ENCODE measurements around the gene GPR171.
A peak's percentile ranks its signal among the peaks of the same experiment; 100 is the strongest.
"Not testable (repeated sequence)": the region's sequence is repeated elsewhere in the genome, so short reads cannot be mapped to it uniquely, and the experiment has no call there.

Gene GPR171

GRCh38 chr3:151175952-151176351 is 27.1 kb downstream of the GPR171 start:
- Histone ChIP-seq H3K4me3 (ENCODE audit: insufficient read depth in 1 of 2, low read depth in 1 of 2, low read length in 2 of 2) (no peak overlapping the region), H3K27me3 (ENCODE audit: control insufficient read depth in 1 of 2, insufficient read depth in 1 of 2, low read length in 2 of 2) (no peaks in the 10 kb centered on the region), H2AK5ac (ENCODE audit: low read length, severe bottlenecking) (no peak overlapping the region), H3K4me1 (ENCODE audit: control insufficient read depth, insufficient read depth, low read depth, low read length) (no peaks in the 10 kb centered on the region), H3K18ac (ENCODE audit: low read depth in 1 of 2, low read length in 2 of 2) (no peak overlapping the region), H3K79me1 (replicated peaks; ENCODE audit: low read length, poor library complexity, severe bottlenecking) (no peaks in the 10 kb centered on the region), H3K4ac (ENCODE audit: low read depth in 1 of 2, low read length in 2 of 2) (no peak overlapping the region), H3K9ac (ENCODE audit: low read length) (no peak overlapping the region), H3K9me3 (ENCODE audit: control insufficient read depth, low read length) (no peaks in the 10 kb centered on the region), H3K36me3 (ENCODE audit: control insufficient read depth in 1 of 2, insufficient read depth in 2 of 2, low read depth in 1 of 2, low read length in 2 of 2) (no peaks in the 10 kb centered on the region), H3K14ac (ENCODE audit: low read length in 2 of 2) (no peak overlapping the region), H2BK15ac (ENCODE audit: low read depth, poor library complexity, severe bottlenecking) (no peak overlapping the region), H3K4me2 (ENCODE audit: low read length, poor library complexity, severe bottlenecking) (no peak overlapping the region), H2BK5ac (ENCODE audit: low read depth, low read length, poor library complexity, severe bottlenecking) (no peak overlapping the region), H3K23ac (ENCODE audit: low read length in 2 of 2) (no peak overlapping the region), H3K27ac (ENCODE audit: low read length, poor library complexity, severe bottlenecking) (no peak overlapping the region), H4K8ac (ENCODE audit: low read length) (no peak overlapping the region), H2AFZ (ENCODE audit: low read depth, low read length) (no peak overlapping the region), H4K91ac (ENCODE audit: low read length) (no peak overlapping the region), H2BK120ac (ENCODE audit: low read depth, low read length) (no peak overlapping the region), H2BK12ac (ENCODE audit: low read length in 2 of 2) (no peak overlapping the region)
- DNase-seq: no peak
- WGBS: no CpG with 5 or more reads among the region's 2 CpGs

GRCh38 chr3:151174351-151174750 is 28.7 kb downstream of the GPR171 start:
- Histone ChIP-seq H3K27me3 (ENCODE audit: control insufficient read depth in 1 of 2, insufficient read depth in 1 of 2, low read length in 2 of 2) (no peaks in the 10 kb centered on the region), H3K23ac (ENCODE audit: low read length in 2 of 2) (no peak overlapping the region), H3K18ac (ENCODE audit: low read depth in 1 of 2, low read length in 2 of 2) (no peak overlapping the region), H3K27ac (ENCODE audit: low read length, poor library complexity, severe bottlenecking) (no peak overlapping the region), H2AK5ac (ENCODE audit: low read length, severe bottlenecking) (no peak overlapping the region), H2BK5ac (ENCODE audit: low read depth, low read length, poor library complexity, severe bottlenecking) (no peak overlapping the region), H3K4me3 (ENCODE audit: insufficient read depth in 1 of 2, low read depth in 1 of 2, low read length in 2 of 2) (no peak overlapping the region), H3K14ac (ENCODE audit: low read length in 2 of 2) (no peak overlapping the region), H3K9ac (ENCODE audit: low read length) (no peak overlapping the region), H3K79me1 (replicated peaks; ENCODE audit: low read length, poor library complexity, severe bottlenecking) (no peaks in the 10 kb centered on the region), H2BK15ac (ENCODE audit: low read depth, poor library complexity, severe bottlenecking) (no peak overlapping the region), H2BK12ac (ENCODE audit: low read length in 2 of 2) (no peak overlapping the region), H3K4me1 (ENCODE audit: control insufficient read depth, insufficient read depth, low read depth, low read length) (no peaks in the 10 kb centered on the region), H3K4me2 (ENCODE audit: low read length, poor library complexity, severe bottlenecking) (no peak overlapping the region), H4K91ac (ENCODE audit: low read length) (no peak overlapping the region), H4K8ac (ENCODE audit: low read length) (no peak overlapping the region), H2AFZ (ENCODE audit: low read depth, low read length) (no peak overlapping the region), H3K36me3 (ENCODE audit: control insufficient read depth in 1 of 2, insufficient read depth in 2 of 2, low read depth in 1 of 2, low read length in 2 of 2) (no peaks in the 10 kb centered on the region), H3K4ac (ENCODE audit: low read depth in 1 of 2, low read length in 2 of 2) (no peak overlapping the region), H2BK120ac (ENCODE audit: low read depth, low read length) (no peak overlapping the region), H3K9me3 (ENCODE audit: control insufficient read depth, low read length) (no peaks in the 10 kb centered on the region)
- DNase-seq: no peak
- no CpG with 5 or more reads among the region's 2 CpGs for WGBS

- WGBS: 36% methylated on average over 3 of the region's 5 CpGs
Measured at GRCh38 chr3:151171145-151171757, 31.8 kb downstream of the GPR171 start.

GRCh38 chr3:151169948-151170679 is 32.9 kb downstream of the GPR171 start:
- H3K4me1 ChIP-seq (ENCODE audit: control insufficient read depth, insufficient read depth, low read depth, low read length); H3K9ac ChIP-seq (ENCODE audit: low read length); DNase-seq; H2BK5ac ChIP-seq (ENCODE audit: low read depth, low read length, poor library complexity, severe bottlenecking); H3K79me1 ChIP-seq (replicated peaks; ENCODE audit: low read length, poor library complexity, severe bottlenecking); H3K23ac ChIP-seq (ENCODE audit: low read length in 2 of 2); H2AFZ ChIP-seq (ENCODE audit: low read depth, low read length); H3K4me3 ChIP-seq (ENCODE audit: insufficient read depth in 1 of 2, low read depth in 1 of 2, low read length in 2 of 2); H2AK5ac ChIP-seq (ENCODE audit: low read length, severe bottlenecking); H3K14ac ChIP-seq (ENCODE audit: low read length in 2 of 2); H3K9me3 ChIP-seq (ENCODE audit: control insufficient read depth, low read length); H3K4ac ChIP-seq (ENCODE audit: low read depth in 1 of 2, low read length in 2 of 2); H3K27me3 ChIP-seq (ENCODE audit: control insufficient read depth in 1 of 2, insufficient read depth in 1 of 2, low read length in 2 of 2); H3K27ac ChIP-seq (ENCODE audit: low read length, poor library complexity, severe bottlenecking); H3K4me2 ChIP-seq (ENCODE audit: low read length, poor library complexity, severe bottlenecking); H2BK120ac ChIP-seq (ENCODE audit: low read depth, low read length); H3K36me3 ChIP-seq (ENCODE audit: control insufficient read depth in 1 of 2, insufficient read depth in 2 of 2, low read depth in 1 of 2, low read length in 2 of 2); H3K18ac ChIP-seq (ENCODE audit: low read depth in 1 of 2, low read length in 2 of 2); H4K91ac ChIP-seq (ENCODE audit: low read length): not testable (repeated sequence)
- Histone ChIP-seq H4K8ac (ENCODE audit: low read length) (peak overlapping the region; percentile 72), H2BK12ac (ENCODE audit: low read length in 2 of 2) (peak overlapping the region in 1 of 2 experiments; percentile 72), H2BK15ac (ENCODE audit: low read depth, poor library complexity, severe bottlenecking) (peak overlapping the region; percentile 16)
- 95% methylated on average over 7 of the region's 9 CpGs for WGBS

More at GRCh38 chr3:151171145-151171757, 31.8 kb downstream of the GPR171 start:
- Histone ChIP-seq H3K4ac (ENCODE audit: low read depth in 1 of 2, low read length in 2 of 2) (no peak overlapping the region), H3K36me3 (ENCODE audit: control insufficient read depth in 1 of 2, insufficient read depth in 2 of 2, low read depth in 1 of 2, low read length in 2 of 2) (no peaks in the 10 kb centered on the region), H3K4me1 (ENCODE audit: control insufficient read depth, insufficient read depth, low read depth, low read length) (no peaks in the 10 kb centered on the region), H3K18ac (ENCODE audit: low read depth in 1 of 2, low read length in 2 of 2) (no peak overlapping the region), H2AFZ (ENCODE audit: low read depth, low read length) (no peak overlapping the region), H3K27me3 (ENCODE audit: control insufficient read depth in 1 of 2, insufficient read depth in 1 of 2, low read length in 2 of 2) (no peaks in the 10 kb centered on the region), H2BK120ac (ENCODE audit: low read depth, low read length) (no peak overlapping the region), H2BK15ac (ENCODE audit: low read depth, poor library complexity, severe bottlenecking) (no peak overlapping the region), H3K14ac (ENCODE audit: low read length in 2 of 2) (no peak overlapping the region), H3K23ac (ENCODE audit: low read length in 2 of 2) (no peak overlapping the region), H3K27ac (ENCODE audit: low read length, poor library complexity, severe bottlenecking) (no peak overlapping the region), H4K91ac (ENCODE audit: low read length) (no peak overlapping the region), H3K4me3 (ENCODE audit: insufficient read depth in 1 of 2, low read depth in 1 of 2, low read length in 2 of 2) (no peak overlapping the region), H3K79me1 (replicated peaks; ENCODE audit: low read length, poor library complexity, severe bottlenecking) (no peaks in the 10 kb centered on the region), H2BK12ac (ENCODE audit: low read length in 2 of 2) (no peak overlapping the region), H2BK5ac (ENCODE audit: low read depth, low read length, poor library complexity, severe bottlenecking) (no peak overlapping the region), H2AK5ac (ENCODE audit: low read length, severe bottlenecking) (no peak overlapping the region), H3K9ac (ENCODE audit: low read length) (no peak overlapping the region), H3K9me3 (ENCODE audit: control insufficient read depth, low read length) (no peaks in the 10 kb centered on the region), H3K4me2 (ENCODE audit: low read length, poor library complexity, severe bottlenecking) (no peak overlapping the region), H4K8ac (ENCODE audit: low read length) (peak overlapping the region; percentile 1)
- no peak for DNase-seq
